HPDE6-E6E7 (cell line): ENCODE measurements around the gene HAS3.
A peak's percentile ranks its signal among the peaks of the same experiment; 100 is the strongest.
"Not testable (repeated sequence)": the region's sequence is repeated elsewhere in the genome, so short reads cannot be mapped to it uniquely, and the experiment has no call there.

ENCODE experiments used
- DNase-seq: peaks from one replicate; pipeline ENCODE4 v3.0.0; 2011; ENCODE audit warnings: missing footprints; ENCODE audit errors: extremely low spot score

The HAS3 gene

GRCh38 chr16:69143116-69143515 is 37.7 kb downstream of the HAS3 start:
- DNase-seq, result no peak

GRCh38 chr16:69145658-69146057 is 40.2 kb downstream of the HAS3 start:
- no peak for DNase-seq

DNA sequence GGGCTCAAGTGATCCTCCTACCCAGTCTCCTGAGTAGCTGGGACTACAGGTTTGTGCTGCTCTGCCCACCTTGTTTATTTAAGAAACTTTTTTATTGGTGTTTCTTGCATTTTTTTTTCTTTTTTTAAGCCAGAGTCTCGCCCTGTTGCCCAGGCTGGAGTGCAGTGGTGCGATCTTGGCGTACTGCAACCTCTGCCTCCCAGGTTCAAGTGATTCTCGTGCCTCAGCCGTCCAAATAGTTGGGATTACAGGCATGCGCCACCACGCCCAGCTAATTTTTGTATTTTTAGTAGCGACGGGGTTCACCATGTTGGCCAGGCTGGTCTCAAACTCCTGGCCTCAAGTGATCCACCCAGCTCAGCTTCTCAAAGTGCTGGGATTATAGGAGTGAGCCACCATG is 44.2 kb downstream of the HAS3 start:
- not testable (repeated sequence) for DNase-seq

DNA sequence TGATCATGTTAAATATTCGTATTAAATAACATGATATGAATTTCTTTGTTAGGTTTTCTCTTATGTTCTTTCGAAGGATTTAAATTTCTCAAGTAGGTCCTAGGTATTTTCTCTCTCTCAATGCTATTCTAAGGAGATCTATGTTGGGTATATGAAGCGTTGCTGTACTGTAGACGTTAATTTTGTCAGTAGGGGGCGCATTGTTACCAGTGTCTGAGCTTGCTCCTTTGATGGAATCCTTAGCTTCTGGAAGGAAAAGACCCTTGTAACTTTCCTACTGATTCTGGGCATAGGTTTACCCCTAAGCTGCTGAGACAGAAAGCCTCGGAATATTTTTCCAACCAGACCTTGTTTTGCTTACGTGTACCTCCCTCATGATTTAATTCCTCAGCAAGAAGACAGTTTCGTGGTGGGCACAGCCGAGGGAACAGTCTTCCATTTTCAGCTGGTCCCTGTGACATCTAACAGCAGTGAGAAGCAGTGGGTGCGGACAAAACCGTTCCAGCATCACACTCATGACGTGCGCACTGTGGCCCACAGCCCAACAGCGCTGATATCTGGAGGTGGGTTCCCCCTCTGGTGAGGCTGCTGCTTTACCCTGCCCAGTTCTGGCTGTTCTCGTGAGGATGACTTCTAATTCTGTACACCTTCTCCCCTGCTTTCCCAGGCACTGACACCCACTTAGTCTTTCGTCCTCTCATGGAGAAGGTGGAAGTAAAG is 44.9 kb downstream of the HAS3 start:
- peak; percentile 58 for DNase-seq

GRCh38 chr16:69157196-69157595 is 51.7 kb downstream of the HAS3 start:
- no peak for DNase-seq

- DNase-seq, result no peak
Observed at GRCh38 chr16:69160192-69160591, 54.7 kb downstream of the HAS3 start.

DNA sequence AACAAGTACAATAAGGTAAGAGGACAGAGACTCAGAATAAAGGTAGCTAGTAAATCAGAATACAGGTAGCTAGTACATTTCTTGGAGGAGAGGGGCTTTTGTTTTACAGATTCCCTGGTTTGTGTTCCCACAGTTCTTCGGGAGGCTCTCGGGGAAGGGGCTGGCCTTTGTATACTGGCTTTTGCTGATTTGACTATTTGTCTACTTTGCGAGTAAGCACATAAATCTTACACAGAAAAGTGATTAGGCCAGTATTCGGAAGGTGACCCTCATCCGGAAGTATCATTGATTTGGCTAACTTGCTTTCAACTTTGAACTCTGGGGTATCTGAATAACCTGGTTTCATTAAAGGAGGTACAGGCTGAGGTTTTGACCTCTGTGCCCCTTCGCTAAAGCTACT is 60.1 kb downstream of the HAS3 start:
- no peak for DNase-seq

GRCh38 chr16:69166221-69166833 is 60.9 kb downstream of the HAS3 start:
- no peak for DNase-seq

- no peak for DNase-seq
Observed at GRCh38 chr16:69166946-69167930, 61.8 kb downstream of the HAS3 start.
